NT2/D1 (cell line): ENCODE measurements around the gene BMS1.

Experiments
- YY1 ChIP-seq: IDR thresholded peaks from 2 replicates; pipeline ENCODE4 v1.6.1; 2011; ENCODE audit not compliant: insufficient read length, insufficient read depth
- ZNF274 ChIP-seq: IDR thresholded peaks from 2 replicates; pipeline ENCODE4 v1.6.1; 2011; ENCODE audit warnings: mild to moderate bottlenecking, low read depth, low read length

DNA sequence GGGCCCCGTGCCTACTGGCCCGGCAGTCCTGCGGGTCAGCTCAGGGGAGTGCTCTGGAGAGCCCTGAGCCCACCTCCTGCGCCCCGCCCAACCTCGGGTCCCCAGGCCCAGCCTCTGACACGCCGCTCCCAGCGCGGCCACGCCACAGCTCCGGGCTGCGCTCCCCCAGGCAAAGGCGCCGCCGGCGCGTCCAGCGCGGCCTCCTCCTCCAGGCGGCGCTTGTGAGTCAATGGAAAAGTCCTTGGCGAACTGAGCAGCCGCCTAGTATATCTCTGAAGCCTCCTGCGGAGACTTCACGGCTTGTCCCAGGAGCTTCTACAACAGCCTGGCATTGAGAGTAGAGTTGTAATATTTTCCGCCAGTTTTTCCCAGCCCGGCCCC, 29.5 kb upstream of the BMS1 start:
- TF ChIP-seq ZNF274 (no peak), YY1 (no peak)
